GM23338 (cell line): Measurements from ENCODE around the gene TDRD1. TPM values are rescaled to one million over a fixed set of nuclear protein-coding genes. Genes with fewer than 3 reads are reported as not detected.

ENCODE experiments used
- ATAC-seq: fragments of 200-7000 bp; cut with Tn5 transposase; 3 replicates; pipeline ENCODE4 v1.9.1; 2020
- DNase-seq: peaks from one replicate; pipeline ENCODE4 v3.0.0-alpha.2; 2015; ENCODE audit warnings: low spot score
- H2AFZ ChIP-seq: fragments of 200-600 bp; sonication (generic); 2 replicates; pipeline ENCODE4 v1.8.0; 2016; ENCODE audit warnings: antibody characterized with exemption, mild to moderate bottlenecking, moderate library complexity
- H3F3A ChIP-seq: fragments of 200-600 bp; sonication (generic); replicated peaks from 2 replicates; pipeline ENCODE4 v1.8.0; 2017; ENCODE audit warnings: antibody characterized with exemption, mixed run types, low read depth
- H3K27ac ChIP-seq: fragments of 200-600 bp; sonication (generic); 2 replicates; pipeline ENCODE4 v1.6.1; 2016; ENCODE audit warnings: low read depth
- H3K27me3 ChIP-seq: fragments of 200-600 bp; sonication (generic); 2 replicates; pipeline ENCODE4 v1.8.0; 2016; ENCODE audit warnings: mild to moderate bottlenecking, mixed run types, moderate library complexity; ENCODE audit not compliant: insufficient read depth
- H3K36me3 ChIP-seq: fragments of 200-600 bp; sonication (generic); 2 replicates; pipeline ENCODE4 v1.8.0; 2016; ENCODE audit warnings: mild to moderate bottlenecking; ENCODE audit not compliant: insufficient read depth
- H3K4me1 ChIP-seq: fragments of 200-600 bp; sonication (generic); 2 replicates; pipeline ENCODE4 v1.8.0; 2016; ENCODE audit warnings: mild to moderate bottlenecking, moderate library complexity; ENCODE audit not compliant: insufficient read depth
- H3K4me2 ChIP-seq: fragments of 200-600 bp; sonication (generic); 2 replicates; pipeline ENCODE4 v1.7.1; 2017; ENCODE audit warnings: mixed run types
- H3K4me3 ChIP-seq: fragments of 200-600 bp; sonication (generic); 2 replicates; pipeline ENCODE4 v1.6.1; 2016; ENCODE audit warnings: mixed run types
- H3K79me2 ChIP-seq: fragments of 200-600 bp; sonication (generic); replicated peaks from 2 replicates; pipeline ENCODE4 v1.8.0; 2017; ENCODE audit warnings: mild to moderate bottlenecking; ENCODE audit not compliant: insufficient read depth
- H3K9me2 ChIP-seq: fragments of 200-600 bp; sonication (generic); 2 replicates; pipeline ENCODE4 v1.8.0; 2017; ENCODE audit not compliant: insufficient read depth
- H4K20me1 ChIP-seq: fragments of 200-600 bp; sonication (generic); replicated peaks from 2 replicates; pipeline ENCODE4 v1.8.0; 2017; ENCODE audit warnings: mild to moderate bottlenecking; ENCODE audit not compliant: insufficient read depth
- H3K27ac Mint-ChIP-seq: 2 replicates; pipeline ENCODE4 v1.8.0; 2020; ENCODE audit warnings: inconsistent platforms, mild to moderate bottlenecking, moderate library complexity, mixed read lengths
- H3K27me3 Mint-ChIP-seq: 3 replicates; pipeline ENCODE4 v1.8.0; 2022; ENCODE audit warnings: low read depth, mild to moderate bottlenecking, moderate library complexity, mixed read lengths, inconsistent platforms; ENCODE audit not compliant: insufficient read depth, poor library complexity
- H3K36me3 Mint-ChIP-seq: 3 replicates; pipeline ENCODE4 v1.8.0; 2021; ENCODE audit warnings: low read depth, mild to moderate bottlenecking, inconsistent platforms, moderate library complexity, mixed read lengths
- H3K4me1 Mint-ChIP-seq: 3 replicates; pipeline ENCODE4 v1.8.0; 2020; ENCODE audit warnings: mild to moderate bottlenecking, inconsistent platforms, mixed read lengths
- H3K4me3 Mint-ChIP-seq: 3 replicates; pipeline ENCODE4 v1.8.0; 2021; ENCODE audit warnings: moderate library complexity, mild to moderate bottlenecking, inconsistent platforms, mixed read lengths
- H3K9me3 Mint-ChIP-seq: 3 replicates; pipeline ENCODE4 v1.8.0; 2020; ENCODE audit warnings: moderate library complexity, mild to moderate bottlenecking, inconsistent platforms, mixed read lengths
- CREB1 ChIP-seq: fragments of 250-450 bp; sonication (Bioruptor Pico); IDR thresholded peaks from 2 replicates; pipeline ENCODE4 v1.5.0; 2020; ENCODE audit warnings: low read depth, mild to moderate bottlenecking, moderate library complexity
- CTCF ChIP-seq, 2 experiments: fragments of 200-600 bp in 1 of 2; sonication (generic) in 1 of 2; conservative IDR thresholded peaks; 2 replicates each; pipeline versions ENCODE4 v1.5.1 to v1.6.1; 2016 to 2017; ENCODE audit warnings: antibody characterized with exemption in 2 of 2, low read depth in 2 of 2, mild to moderate bottlenecking in 2 of 2, moderate library complexity in 1 of 2
- ETS1 ChIP-seq: IDR thresholded peaks from 2 replicates; pipeline ENCODE4 v1.6.1; 2016; ENCODE audit warnings: antibody characterized with exemption
- EZH2 ChIP-seq: fragments of 200-600 bp; sonication (generic); IDR thresholded peaks from one replicate; pipeline ENCODE4 v1.8.0; 2017; ENCODE audit warnings: antibody characterized with exemption, mild to moderate bottlenecking, low read depth; ENCODE audit not compliant: unreplicated experiment
- EZH2phosphoT487 ChIP-seq: fragments of 200-600 bp; sonication (generic); IDR thresholded peaks from one replicate; pipeline ENCODE4 v1.8.1; 2018; ENCODE audit warnings: antibody characterized with exemption; ENCODE audit not compliant: unreplicated experiment
- JUNB ChIP-seq: IDR thresholded peaks from one replicate; pipeline ENCODE4 v1.6.1; 2016; ENCODE audit warnings: antibody characterized with exemption; ENCODE audit not compliant: unreplicated experiment
- NANOG ChIP-seq: IDR thresholded peaks from 2 replicates; pipeline ENCODE4 v1.6.1; 2016; ENCODE audit warnings: antibody characterized with exemption, borderline replicate concordance
- POLR2AphosphoS5 ChIP-seq: IDR thresholded peaks from 2 replicates; pipeline ENCODE4 v1.6.1; 2016; ENCODE audit warnings: antibody characterized with exemption, low read depth
- ZNF114 ChIP-seq: fragments of 250-450 bp; sonication (Bioruptor Pico); IDR thresholded peaks from 2 replicates; pipeline ENCODE4 v1.5.0; 2020; ENCODE audit warnings: mild to moderate bottlenecking, moderate library complexity
- ZNF462 ChIP-seq: fragments of 250-450 bp; sonication (Bioruptor Pico); IDR thresholded peaks from 2 replicates; pipeline ENCODE4 v1.5.0; 2020; ENCODE audit warnings: mild to moderate bottlenecking, moderate library complexity
- long read RNA-seq: library from polyadenylated mRNA; unstranded; transcript quantifications from one replicate; pipeline ENCODE4 v2.0.0, GENCODE V29; 2020; ENCODE audit not compliant: unreplicated experiment
- polyA plus RNA-seq: library from polyadenylated mRNA; unstranded; fragments of >200 nt; fragmentation: Nextera tagmentation; extraction: Ambion mirVana; gene quantifications from 2 replicates; pipeline ENCODE4 v1.2.1, GENCODE V29; 2016
- total RNA-seq: library from RNA; depleted of rRNA; stranded (reverse); fragments of >200 nt; shearing (Covaris generic); gene quantifications from 2 replicates; pipeline ENCODE4 v1.2.3, GENCODE V29; 2014; rRNA removed

Gene TDRD1
- 1.5 and 1.7 TPM in 2 replicates for total RNA-seq
- polyA plus RNA-seq: 0.52 and 0.64 TPM in 2 replicates
- long read RNA-seq: 0 reads

- no peak for TF ChIP-seq ETS1
- no peak for TF ChIP-seq NANOG
- TF ChIP-seq POLR2AphosphoS5: no peak
- TF ChIP-seq EZH2: no peak
- TF ChIP-seq CREB1 (CRISPR knock-in tag): no peak
- TF ChIP-seq JUNB: no peak
- no peak for TF ChIP-seq EZH2phosphoT487
- TF ChIP-seq ZNF462: no peak
- TF ChIP-seq ZNF114: no peak
- TF ChIP-seq CTCF (conservative IDR thresholded peaks at IDR 0.05; ENCODE audit: low read depth in 2 of 2): no peak
- H3K36me3 Mint-ChIP-seq: no peaks in the 10 kb centered on the region
- Histone ChIP-seq H4K20me1 (no peaks in the 10 kb centered on the region), H3K9me2 (no peaks in the 10 kb centered on the region), H3K27me3 (peaks cover 16% of the 10 kb centered on the region), H3K4me1 (peaks cover 11% of the 10 kb centered on the region), H3K36me3 (no peaks in the 10 kb centered on the region), H3K79me2 (no peaks in the 10 kb centered on the region), H3K27ac (no peak within 1 kb of the TSS), H3K4me3 (no peak within 1 kb of the TSS), H3F3A (no peaks in the 10 kb centered on the region), H2AFZ (peak within 1 kb of the TSS; percentile 96), H3K4me2 (peak within 1 kb of the TSS; percentile 29)
- DNase-seq (peak; percentile 66), ATAC-seq (peak; percentile 35)
- H3K27ac Mint-ChIP-seq: no peak within 1 kb of the TSS; the same call in 1 of the 2 replicates
- peaks cover 27% of the 10 kb centered on the region for H3K4me1 Mint-ChIP-seq
- peaks cover 7% of the 10 kb centered on the region for H3K27me3 Mint-ChIP-seq
- no peak within 1 kb of the TSS for H3K4me3 Mint-ChIP-seq
- H3K9me3 Mint-ChIP-seq: no peaks in the 10 kb centered on the region
These were observed at the start of gene TDRD1 for GRCh38 chr10:114179148-114179547. TDRD1 (plus strand) TSS chr10:114179353; CDS start chr10:114187832, 8,479 bp downstream.
